ENCODE data around the gene FOLR1.
"Not testable (repeated sequence)": the region's sequence is repeated elsewhere in the genome, so short reads cannot be mapped to it uniquely, and the experiment has no call there.

FOLR1 gene

DNA sequence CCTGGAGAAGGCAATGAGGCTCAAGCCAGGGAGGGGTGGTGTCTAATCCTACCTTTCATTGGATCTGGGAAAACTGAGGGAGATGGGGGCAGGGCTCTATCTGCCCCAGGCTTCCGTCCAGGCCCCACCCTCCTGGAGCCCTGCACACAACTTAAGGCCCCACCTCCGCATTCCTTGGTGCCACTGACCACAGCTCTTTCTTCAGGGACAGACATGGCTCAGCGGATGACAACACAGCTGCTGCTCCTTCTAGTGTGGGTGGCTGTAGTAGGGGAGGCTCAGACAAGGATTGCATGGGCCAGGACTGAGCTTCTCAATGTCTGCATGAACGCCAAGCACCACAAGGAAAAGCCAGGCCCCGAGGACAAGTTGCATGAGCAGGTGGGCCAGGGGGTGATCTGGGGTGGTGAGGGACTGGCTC lies at the start of gene FOLR1:
Gene FOLR1, plus strand, starts transcription at position 180 of the 421 bp plus-strand sequence. Its CDS starts 34 bp downstream, at position 214.
- no peak for DNase-seq

DNA sequence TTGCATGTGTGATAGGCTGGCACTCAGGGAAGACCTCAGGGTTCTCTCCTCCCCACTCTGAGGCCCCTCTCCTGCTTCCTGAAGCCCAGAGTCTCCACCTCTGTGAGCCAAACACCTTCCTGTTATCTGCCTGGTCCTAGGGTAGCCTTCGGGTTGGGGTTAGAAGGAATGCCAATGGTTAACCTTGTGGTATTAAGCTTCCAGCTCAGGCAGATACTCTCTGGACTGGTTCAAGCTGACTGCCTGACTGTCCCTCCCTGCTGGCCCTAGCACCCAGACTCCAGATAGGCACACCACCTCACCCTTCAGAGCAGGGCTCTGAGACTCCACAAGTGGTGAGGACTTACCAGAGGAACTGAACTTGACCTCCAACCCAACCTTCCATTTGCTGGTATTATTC lies 49.4 kb upstream of the FOLR1 start:
- DNase-seq, result not testable (repeated sequence)

DNA sequence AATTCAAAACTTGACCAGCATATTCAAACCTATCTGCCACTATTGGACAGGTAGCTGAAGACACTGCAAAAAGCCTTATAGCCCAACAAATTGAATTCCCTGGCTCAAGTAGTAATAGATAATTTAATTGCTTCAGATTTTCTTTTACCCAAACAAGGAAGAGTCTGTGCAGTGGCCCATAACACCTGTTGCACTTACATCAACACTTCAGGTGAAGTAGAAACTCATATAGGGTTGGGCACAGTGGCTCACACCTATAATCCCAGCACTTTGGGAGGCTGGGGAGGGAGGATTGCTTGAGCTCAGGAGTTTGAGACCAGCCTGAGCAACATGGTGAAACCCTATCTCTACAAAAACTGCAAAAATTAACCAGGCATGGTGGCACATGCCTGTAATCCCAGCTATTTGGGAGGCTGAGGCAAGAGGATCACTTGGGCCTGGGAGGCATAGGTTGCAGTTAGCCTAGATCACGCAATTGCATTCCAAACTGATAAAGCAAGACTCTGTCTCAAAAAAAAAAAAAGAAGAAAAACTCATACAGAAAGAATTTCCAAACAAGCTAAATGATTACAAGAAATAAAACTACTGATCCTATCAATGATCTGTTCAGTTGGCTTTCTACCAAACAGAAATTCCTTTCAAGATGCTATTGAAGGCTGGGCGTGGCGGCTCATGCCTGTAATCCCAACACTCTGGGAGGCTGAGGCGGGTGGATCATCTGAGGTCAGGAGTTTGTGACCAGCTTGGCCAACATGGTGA lies 47.0 kb upstream of the FOLR1 start:
- DNase-seq, result no peak

DNA sequence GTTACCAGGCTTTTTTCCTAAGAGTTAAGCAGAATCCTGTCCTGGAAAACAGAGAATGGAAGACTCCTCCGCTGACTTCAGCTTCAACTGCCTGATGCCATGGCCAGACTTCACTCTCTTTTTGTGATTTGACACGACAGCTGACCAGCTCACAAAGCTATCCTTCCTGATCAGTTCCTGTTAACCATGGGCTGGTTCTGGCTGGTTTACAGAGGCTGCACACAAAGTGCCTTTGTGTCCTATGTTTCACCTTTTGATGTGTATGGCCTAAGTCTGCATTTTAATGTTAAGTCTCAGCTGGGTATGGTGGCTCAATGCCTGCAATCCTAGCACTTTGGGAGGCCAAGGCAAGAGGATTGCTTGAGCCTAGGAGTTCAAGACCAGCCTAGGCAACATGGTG lies 45.3 kb upstream of the FOLR1 start:
- no peak for DNase-seq

DNA sequence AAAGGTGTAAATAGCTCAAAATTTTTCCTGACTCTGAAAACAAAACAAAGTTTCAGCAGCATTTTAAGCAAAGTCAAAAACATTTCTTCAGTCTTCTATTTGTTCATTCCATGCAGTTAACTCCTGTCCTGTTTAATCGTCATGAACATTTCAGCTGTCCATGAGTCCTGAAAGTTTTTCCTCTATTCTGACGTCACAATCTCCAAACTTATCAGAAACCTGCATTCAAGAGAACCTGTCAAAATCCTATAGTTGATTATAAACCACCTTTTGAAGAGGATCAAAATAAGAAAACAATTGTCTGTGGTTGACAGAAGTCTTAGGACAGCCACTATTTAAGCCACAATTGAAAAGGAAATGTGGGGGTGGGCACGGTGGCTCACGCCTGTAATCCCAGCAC lies 41.1 kb upstream of the FOLR1 start:
- no peak for DNase-seq

DNA sequence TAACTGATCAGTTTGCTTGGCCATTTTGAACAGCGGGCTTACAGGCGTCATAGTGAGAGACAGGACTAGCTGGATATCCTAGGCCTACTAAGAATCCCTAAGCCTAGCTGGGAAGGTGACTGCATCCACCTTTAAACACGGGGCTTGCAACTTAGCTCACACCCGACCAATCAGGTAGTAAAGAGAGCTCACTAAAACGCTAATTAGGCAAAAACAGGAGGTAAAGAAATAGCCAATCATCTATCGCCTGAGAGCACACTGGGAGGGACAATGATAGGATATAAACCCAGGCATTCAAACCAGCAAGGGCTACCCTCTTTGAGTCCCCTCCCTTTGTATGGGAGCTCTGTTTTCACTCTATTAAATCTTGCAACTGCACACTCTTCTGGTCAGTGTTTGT lies 38.1 kb upstream of the FOLR1 start:
- not testable (repeated sequence) for DNase-seq

DNA sequence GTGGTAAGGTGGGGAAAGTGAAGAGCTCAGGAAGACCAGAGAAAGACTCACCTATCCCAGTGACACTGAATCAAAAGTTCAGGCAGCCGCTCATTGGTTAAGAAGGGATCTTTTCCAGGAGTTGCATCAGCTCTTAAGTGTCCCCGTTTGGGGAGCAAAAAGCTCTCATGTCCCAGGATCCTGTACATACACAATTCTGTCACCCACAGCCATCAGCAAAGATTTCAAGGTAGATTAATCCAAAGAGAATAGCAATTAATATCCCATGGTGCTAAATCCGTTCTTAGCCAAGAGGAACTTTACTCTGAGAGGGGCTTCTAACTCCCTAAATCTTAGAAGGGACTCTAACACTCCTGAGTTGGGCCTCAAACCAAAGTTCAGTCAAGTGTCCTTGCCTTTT lies 37.1 kb upstream of the FOLR1 start:
- no peak for DNase-seq

DNA sequence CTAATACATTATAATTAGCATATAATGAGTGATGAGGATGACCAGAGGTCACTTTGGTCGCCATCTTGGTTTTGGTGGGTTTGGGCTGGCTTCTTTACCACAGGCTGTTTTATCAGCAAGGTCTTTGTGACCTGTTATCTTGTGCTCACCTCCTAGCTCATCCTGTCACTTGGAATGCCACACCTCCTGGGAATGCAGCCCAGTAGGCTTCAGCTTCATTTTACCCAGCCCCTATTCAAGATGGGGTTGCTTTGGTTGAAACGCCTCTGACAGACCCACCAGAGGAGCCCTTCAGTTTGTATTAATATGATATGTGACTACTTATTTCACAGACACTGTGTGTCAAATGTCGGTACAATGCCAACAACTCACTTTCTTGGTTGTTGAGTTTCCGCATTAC lies 36.2 kb upstream of the FOLR1 start:
- no peak for DNase-seq

DNA sequence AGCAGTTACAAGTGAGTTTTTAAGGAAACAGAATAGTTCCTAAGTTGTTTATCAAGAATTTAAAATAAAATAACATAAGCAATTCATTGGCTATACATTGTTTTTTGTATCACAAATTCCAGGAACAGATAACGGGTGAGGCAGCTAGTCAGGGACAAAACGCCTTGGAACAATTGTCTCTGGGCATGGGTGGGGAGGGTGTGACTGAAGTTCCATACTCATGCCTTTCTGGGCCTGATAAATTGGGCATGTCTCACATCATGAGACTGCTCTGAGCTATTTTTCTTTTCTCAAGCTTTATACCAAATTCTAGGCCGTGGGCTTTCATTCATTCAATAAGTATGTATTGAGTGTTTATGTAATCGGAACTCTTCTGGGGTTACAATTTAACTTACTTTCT lies 34.8 kb upstream of the FOLR1 start:
- no peak for DNase-seq

DNA sequence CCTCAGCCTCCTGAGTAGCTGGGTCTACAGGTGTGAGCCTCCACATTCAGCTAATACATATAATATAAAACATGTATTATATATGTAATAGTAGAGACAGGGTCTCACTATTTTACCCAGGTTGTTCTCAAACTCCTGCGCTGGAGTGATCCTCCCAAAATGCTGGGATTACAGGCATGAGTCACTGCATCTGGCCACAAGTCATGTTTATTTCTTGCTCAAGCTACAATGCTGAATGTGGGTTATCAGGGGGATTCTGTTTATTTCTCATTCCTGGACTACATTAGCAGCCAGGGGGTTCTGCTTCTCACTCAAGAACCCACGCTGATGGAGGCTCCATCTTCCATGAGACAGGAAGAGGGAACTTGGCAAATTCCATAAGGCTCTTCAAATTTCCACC lies 31.6 kb upstream of the FOLR1 start:
- DNase-seq, result no peak

DNA sequence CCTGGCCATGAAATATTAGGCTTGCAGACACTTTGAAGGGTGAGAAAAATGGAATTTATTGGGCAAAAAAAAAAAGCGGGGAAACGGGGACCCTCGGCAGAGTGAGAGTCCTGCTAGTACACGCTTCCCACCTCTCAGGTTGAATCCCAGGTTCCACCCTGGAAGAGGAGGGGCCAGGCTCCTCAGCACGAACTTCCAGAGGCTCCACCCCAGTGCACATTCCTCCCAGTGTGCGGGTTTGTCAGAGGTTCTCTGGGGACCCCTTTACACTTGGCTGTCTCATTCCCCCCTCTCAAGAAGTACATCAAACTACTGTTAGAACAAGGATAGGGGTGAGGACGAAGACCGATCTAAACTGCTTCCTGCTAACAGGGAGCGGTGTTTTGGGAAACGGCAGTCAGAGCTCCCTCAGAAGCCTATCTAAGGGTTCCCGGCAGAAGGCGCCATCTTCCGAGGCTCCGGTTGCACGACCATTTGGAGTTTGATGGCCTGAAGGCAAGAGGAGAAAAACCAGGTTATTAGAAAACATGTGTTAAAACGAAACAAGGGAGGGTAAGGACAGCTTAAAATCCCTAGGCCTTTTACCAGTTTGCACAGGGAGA lies 28.9 kb upstream of the FOLR1 start:
- DNase-seq, result no peak

DNA sequence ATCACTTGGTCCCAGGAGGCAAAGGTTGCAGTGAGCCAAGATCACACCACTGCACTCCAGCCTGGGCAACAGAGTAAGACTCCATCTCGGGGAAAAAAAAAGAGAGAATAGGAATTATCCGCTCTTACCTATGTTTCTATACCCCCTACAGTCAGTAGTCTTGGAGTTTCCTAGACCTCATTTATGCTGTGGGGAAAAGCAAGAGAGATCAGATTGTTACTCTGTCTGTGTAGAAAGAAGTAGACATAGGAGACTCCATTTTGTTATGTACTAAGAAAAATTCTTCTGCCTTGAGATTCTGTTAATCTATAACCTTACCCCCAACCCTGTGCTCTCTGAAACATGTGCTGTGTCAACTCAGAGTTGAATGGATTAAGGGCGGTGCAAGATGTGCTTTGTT lies 27.8 kb upstream of the FOLR1 start:
- not testable (repeated sequence) for DNase-seq

DNA sequence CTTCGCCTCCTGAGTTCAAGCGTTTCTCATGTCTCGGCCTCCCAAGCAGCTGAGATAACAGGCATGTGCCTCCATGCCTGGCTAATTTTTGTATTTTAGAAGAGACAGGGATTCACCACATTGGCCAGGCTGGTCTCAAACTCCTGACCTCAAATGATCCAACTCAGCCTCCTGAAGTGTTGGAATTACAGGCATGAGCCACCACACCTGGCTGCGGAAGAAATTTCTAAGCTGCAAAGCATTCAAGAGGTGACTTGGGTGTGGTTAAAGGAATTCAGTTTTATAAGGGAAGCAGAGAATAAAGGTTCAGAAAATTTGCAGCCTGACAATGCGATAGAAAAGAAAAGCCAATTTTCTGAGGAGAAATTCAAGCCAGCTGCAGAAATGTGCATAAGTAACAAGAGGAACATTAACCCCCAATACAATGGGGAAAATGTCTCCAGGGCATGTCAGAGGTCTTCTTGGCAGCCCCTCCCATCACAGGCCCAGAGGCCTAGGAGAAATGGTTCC lies 22.8 kb upstream of the FOLR1 start:
- DNase-seq, result not testable (repeated sequence)

DNA sequence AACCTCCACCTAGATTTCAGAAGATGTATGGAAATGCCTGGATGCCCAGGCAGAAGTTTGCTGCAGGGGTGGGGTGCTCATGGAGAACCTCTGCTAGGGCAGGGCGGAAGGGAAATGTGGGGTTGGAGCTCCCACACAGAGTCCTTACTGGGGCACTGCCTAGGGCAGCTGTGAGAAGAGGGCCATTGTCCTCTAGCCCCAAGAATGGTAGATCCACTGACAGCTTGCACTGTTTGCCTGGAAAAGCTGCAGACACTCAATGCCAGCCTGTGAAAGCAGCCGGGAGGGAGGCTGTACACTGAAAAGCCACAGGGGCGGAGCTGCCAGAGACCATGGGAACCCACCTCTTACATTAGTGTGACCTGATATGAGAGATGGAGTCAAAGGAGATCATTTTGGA lies 22.2 kb upstream of the FOLR1 start:
- not testable (repeated sequence) for DNase-seq

DNA sequence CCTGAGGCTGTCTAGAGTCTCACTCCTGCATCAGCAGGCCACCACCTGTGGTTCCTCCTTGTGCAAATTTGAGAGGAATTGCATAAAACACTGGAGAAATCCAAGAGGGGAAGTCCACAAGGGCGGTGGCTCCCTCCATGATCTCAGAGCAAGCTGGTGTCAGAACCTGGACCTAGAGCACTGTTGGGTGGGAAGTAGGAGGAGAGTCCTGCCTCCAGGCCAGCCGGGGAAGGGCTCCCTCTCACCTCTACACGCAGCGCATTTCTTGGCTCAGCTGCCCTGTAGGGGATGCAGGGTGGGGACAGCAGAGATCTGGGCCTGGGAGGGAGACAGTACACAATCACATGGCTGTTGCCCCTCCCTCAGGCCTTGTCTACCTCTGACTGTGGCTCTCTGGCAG lies 19.9 kb upstream of the FOLR1 start:
- not testable (repeated sequence) for DNase-seq

DNA sequence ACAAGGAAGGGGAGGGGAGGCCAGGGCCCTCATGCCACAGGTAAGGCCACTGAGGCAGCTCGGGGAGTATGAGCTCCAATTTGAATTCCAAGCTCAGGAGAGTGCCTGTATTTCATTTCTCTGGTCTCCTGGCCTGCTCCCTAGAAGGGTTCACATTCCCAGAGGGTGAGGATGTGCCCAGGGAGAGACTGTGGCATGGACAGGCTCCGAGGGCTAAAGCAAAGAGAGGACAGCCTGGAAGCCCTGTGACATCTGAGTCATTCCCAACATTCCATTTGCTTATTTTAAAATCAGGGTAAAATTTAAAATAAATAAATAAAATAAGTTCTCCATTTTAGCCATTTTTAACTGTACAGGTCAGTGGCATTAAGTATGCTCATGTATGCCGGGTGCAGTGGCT lies 18.6 kb upstream of the FOLR1 start:
- DNase-seq, result no peak

DNA sequence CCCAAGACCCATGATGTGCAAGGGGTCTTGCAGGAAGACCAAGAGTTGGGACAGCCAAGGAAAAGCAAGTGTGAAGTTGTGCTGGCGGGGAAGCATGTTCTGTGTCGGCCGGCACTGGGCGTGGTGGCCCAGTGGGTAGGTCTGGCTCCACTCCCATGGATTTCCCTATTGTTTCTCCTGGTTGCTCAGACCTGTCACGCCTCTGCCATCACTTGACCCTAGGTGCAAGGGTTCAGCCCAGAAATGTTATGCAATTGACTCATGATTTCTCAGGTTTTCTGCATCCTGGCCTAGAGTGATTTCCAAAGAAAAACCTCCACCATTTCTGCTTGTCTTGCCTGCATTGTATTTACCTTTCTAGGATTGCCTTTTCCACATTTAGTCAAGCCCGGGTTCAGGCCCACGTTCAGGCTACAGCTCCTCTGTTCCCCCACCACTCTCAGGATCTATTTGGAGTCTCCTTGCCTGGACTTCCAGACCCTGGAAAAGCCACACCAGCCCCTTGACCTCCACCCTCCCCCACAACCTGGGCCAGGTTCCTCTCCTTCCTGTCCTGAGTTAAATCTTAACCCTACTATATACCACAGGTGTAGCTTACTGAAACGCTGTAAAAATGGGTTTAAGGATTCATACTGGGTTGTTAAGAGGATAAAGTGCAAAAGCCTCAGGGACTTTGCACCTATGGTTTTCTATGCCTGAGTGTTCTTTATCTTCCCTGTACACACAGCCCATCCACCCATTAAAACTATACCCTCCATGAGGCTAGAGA lies 17.5 kb upstream of the FOLR1 start:
- no peak for DNase-seq

DNA sequence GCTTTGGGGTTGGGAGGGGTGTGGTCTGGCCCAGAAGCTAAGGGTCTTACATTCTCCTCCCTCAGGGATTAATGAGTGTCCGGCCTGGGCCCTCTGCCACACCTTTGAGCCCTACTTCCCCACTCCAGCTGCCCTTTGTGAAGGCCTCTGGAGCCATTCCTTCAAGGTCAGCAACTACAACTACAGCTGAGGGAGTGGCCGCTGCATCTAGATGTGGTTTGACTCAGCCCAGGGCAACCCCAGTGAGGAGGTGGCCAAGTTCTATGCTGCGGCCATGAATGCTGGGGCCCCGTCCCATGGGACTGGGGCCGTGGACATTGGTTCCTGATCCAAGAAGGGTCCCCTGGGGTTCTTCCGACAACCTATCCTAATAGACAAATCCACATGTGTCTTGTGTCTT lies 14.3 kb upstream of the FOLR1 start:
- no peak for DNase-seq

DNA sequence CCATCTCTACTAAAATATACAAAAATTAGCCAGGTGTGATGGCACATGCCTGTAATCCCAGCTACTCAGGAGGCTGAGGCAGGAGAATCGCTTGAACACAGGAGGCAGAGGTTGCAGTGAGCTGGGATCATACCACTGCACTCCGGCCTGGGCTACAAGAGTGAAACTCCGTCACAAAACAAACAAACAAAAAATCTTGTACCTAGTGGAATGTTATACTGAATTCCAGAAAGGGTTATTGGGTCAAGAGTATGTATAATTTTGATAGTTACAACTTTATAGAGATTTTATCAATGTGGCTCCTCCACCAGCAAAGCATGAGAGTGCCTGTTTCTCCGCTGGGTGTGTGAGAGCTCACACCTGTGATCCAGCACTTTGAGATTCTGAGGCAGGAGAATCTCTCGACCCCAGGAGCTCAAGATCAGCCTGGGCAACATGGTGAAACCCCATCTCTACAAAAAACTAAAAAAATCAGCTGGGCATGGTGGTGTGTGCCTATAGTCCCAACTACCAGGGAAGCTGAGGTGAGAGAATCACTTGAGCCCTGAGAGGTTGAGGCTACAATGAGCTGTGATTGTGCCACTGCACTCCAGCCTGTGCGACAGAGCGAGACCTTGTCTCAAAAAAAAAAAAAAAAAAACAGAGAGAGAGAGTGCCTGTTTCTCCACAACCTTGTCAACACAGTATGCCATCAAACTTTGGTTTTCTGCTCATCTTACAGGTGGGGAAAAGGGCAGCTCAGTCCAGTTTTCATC lies 12.7 kb upstream of the FOLR1 start:
- DNase-seq, result no peak

DNA sequence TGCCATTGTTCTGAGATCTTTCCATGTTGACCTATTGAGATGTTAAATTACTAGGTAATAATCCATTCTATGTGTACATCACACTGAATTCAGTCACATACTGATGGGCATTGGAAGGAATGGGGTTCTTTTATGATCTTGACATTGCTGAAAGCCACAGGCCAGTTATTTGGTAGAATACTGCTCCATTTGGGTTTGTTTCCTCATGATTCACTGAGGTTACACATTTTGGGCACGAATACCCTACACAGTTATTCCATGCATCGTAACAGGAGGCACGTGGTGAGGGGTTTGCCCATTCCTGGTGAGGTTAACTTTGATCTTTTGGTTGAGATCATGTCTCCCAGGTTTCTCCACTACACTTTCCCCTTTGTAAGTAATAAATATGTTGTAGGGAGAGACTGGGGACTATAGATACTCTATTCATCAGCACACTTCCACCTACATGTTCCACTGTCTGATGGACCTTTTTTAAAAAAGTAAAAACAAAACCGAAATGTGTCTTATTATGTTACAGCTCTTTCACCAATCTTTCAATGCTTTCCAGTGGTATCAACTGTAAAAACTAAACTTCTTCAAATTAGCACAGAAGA lies 12.0 kb upstream of the FOLR1 start:
- DNase-seq, result no peak

DNA sequence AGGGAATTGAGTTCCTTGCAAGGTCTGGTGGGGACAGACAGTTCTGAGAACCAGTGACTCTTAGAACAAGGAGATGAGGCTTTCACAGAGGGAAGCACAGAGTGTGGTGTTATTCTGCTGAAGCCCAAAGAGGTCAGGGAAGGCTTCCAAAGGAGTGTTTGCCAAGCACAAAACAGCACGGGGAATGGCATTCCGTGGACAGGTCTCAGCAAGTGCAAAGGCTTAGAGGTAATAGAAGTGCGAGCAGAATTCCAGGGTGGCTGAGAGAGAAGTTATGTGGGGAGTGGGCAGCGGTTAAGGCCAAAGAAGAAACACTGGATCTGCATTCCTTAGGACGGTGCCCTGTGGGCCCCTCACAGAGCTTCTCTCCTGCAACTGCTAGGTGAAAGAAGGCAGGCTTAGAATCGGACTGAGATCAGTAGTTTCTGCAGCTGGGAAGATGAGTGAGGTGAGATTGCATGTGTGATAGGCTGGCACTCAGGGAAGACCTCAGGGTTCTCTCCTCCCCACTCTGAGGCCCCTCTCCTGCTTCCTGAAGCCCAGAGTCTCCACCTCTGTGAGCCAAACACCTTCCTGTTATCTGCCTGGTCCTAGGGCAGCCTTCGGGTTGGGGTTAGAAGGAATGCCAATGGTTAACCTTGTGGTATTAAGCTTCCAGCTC lies 10.9 kb upstream of the FOLR1 start:
- DNase-seq, result not testable (repeated sequence)

DNA sequence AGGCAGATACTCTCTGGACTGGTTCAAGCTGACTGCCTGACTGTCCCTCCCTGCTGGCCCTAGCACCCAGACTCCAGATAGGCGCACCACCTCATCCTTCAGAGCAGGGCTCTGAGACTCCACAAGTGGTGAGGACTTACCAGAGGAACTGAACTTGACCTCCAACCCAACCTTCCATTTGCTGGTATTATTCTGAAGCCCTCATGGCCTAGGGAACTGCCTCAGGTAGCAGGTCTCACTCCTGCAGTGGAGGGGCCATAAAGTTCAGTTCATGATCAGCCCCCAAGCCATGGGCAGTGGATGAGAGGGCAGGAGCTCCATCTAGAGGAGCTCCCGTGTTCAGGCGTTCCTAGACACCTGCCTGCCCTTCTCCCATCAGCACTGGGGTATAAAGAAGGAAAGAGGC lies 10.4 kb upstream of the FOLR1 start:
- DNase-seq, result not testable (repeated sequence)

Measured in AML-193 (cell line).